Memory B cell (primary cell): ENCODE data around the gene CERCAM.

ENCODE experiments used
- ATAC-seq: fragments of 150-1000 bp; cut with Tn5 transposase; 2 replicates; pipeline ENCODE4 v1.10.0; 2021; ENCODE audit warnings: low read depth, mild to moderate bottlenecking, moderate library complexity
- DNase-seq, 2 donors: peaks; one replicate each; pipeline ENCODE4 v3.0.0; 2022; ENCODE audit warnings: low spot score in 2 of 2
- H3K27ac Mint-ChIP-seq: one replicate; pipeline ENCODE4 v1.8.0; 2022; ENCODE audit warnings: mild to moderate bottlenecking, moderate library complexity, mixed read lengths
- H3K27me3 Mint-ChIP-seq: one replicate; pipeline ENCODE4 v1.8.0; 2022; ENCODE audit warnings: mixed read lengths
- H3K36me3 Mint-ChIP-seq: one replicate; pipeline ENCODE4 v1.8.0; 2022; ENCODE audit warnings: mild to moderate bottlenecking, mixed read lengths
- H3K4me1 Mint-ChIP-seq: one replicate; pipeline ENCODE4 v1.8.0; 2022; ENCODE audit warnings: mixed read lengths
- H3K4me3 Mint-ChIP-seq: one replicate; pipeline ENCODE4 v1.8.0; 2022; ENCODE audit warnings: mild to moderate bottlenecking, moderate library complexity, mixed read lengths
- H3K9me3 Mint-ChIP-seq: one replicate; pipeline ENCODE4 v1.8.0; 2022; ENCODE audit warnings: mixed read lengths

The CERCAM gene

DNA sequence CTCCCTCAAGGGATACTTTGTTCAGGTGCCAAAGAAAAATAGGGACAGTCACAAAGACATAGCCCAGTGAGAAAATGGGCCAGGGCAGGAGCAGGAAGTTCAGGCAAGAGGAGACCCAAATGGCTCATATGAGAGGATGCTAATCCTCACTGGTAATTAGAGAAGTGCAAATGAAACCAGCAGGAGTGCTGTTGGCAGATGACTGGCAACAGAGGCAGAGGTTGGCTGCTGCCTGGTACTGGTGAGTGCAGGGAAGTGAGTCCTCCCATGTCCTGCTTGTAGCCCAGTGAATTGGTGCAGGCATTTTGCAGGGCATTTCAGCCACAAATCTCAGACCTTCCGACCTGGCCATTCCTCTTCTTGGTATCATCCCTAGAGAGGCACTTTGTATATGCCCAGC lies 58.6 kb downstream of the CERCAM start:
- no peaks in the 10 kb centered on the region for H3K4me1 Mint-ChIP-seq
- H3K4me3 Mint-ChIP-seq = no peak overlapping the region
- H3K36me3 Mint-ChIP-seq = peaks cover 32% of the 10 kb centered on the region
- no peak overlapping the region for H3K27ac Mint-ChIP-seq
- ATAC-seq (no peak), DNase-seq (no peak)
- H3K27me3 Mint-ChIP-seq = no peaks in the 10 kb centered on the region
- H3K9me3 Mint-ChIP-seq = no peaks in the 10 kb centered on the region

DNA sequence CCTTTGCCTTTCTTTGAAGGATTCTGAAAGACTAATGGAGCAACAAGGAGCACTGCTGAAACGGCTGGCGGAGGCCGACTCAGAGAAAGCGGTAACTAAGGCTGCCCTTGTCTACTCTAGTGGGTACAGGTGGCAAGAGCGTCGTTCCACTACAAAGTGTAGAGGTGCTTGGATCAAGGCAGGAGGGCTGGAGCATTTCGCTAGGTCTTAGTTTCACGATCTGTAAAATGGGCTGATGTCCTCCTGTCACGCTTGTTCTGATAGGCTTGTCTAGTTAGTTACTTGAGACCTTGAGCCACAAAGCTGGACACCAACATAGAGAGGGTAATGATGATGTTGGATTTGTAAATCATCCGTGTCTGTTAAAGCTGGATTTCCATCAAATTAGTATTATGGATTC lies 60.9 kb downstream of the CERCAM start:
- Mint-ChIP-seq H3K36me3 (peaks cover 30% of the 10 kb centered on the region), H3K4me3 (no peak overlapping the region), H3K27ac (peak overlapping the region; percentile 36), H3K4me1 (no peaks in the 10 kb centered on the region), H3K9me3 (no peaks in the 10 kb centered on the region), H3K27me3 (no peaks in the 10 kb centered on the region)
- DNase-seq (no peak), ATAC-seq (no peak)

DNA sequence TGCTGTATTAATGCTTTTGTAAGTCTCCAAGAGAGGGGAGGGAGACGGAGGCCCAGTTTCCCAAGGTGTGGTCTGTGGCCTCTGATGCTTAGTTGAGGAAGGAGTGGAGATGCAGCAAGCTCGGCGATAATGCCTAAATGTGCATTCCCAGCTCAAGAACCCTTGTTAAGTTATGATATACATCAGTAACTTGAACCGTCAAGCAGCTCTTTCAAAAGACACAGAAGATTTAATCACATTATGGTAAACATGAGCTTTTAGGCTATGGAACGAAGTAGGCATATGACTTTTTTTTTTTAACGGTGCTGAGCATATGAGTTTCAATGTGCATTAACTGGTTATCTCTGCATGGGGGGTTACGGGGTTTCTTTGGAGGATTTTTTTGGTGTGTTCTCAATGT lies 61.5 kb downstream of the CERCAM start:
- no peak overlapping the region for H3K4me3 Mint-ChIP-seq

GRCh38 chr9:128484686-128485413 lies 64.2 kb downstream of the CERCAM start:
- Mint-ChIP-seq H3K4me1 (no peaks in the 10 kb centered on the region), H3K4me3 (no peak overlapping the region), H3K9me3 (no peaks in the 10 kb centered on the region), H3K27ac (peak overlapping the region; percentile 32), H3K36me3 (peaks cover 38% of the 10 kb centered on the region), H3K27me3 (no peaks in the 10 kb centered on the region)
- ATAC-seq (no peak), DNase-seq (no peak)

More for the DNA sequence above, 61.5 kb downstream of the CERCAM start:
- H3K27me3 Mint-ChIP-seq = no peaks in the 10 kb centered on the region
- peaks cover 35% of the 10 kb centered on the region for H3K36me3 Mint-ChIP-seq
- H3K9me3 Mint-ChIP-seq = no peaks in the 10 kb centered on the region
- ATAC-seq = no peak
- no peak overlapping the region for H3K27ac Mint-ChIP-seq
- DNase-seq = no peak
- no peaks in the 10 kb centered on the region for H3K4me1 Mint-ChIP-seq

DNA sequence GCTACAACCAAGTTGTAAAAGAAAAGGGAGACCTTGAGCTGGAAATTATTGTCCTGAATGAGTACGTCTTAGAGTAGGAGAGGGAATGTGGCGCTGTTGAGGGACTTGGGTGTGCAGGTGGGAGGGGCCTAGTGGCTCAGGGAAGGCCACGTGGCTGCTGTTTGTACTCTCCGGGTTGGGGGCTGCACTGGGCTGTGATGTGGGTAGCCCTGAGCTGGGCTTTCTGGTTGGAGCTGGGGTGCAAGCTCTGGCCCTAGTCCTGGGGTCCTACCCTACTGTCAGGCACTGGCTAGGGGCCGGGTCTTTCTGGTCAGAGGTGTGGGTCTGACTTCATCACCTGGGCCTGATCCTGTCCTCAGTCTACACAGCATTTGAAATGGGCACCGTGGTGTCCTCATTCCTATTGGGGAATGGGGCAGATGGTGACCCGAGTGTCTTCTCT lies 64.8 kb downstream of the CERCAM start:
- Mint-ChIP-seq H3K27ac (no peak overlapping the region), H3K4me1 (no peaks in the 10 kb centered on the region), H3K9me3 (no peaks in the 10 kb centered on the region), H3K4me3 (no peak overlapping the region), H3K27me3 (no peaks in the 10 kb centered on the region), H3K36me3 (peaks cover 40% of the 10 kb centered on the region)
- DNase-seq (no peak), ATAC-seq (no peak)

DNA sequence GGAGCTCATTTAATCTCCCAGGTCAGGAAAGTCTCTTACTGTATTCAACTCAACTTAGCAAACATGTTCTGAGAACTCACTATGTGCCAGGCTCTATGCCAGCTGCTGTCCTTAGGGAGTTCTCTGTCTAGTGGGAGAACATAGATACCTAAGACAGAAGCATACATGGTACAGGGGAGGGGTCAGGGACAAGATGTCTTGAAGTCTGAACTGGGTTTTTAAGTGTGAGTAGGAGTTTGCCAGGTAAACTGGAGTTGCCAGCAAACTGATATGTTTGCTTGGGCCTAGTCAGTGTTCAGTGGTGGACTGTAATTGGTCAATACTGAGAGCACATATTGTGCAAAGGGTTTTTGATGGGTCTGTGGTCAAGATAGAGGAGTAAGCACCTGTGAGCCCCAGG lies 65.5 kb downstream of the CERCAM start:
- Mint-ChIP-seq H3K9me3 (no peaks in the 10 kb centered on the region), H3K4me3 (no peak overlapping the region), H3K36me3 (peaks cover 40% of the 10 kb centered on the region), H3K27me3 (no peaks in the 10 kb centered on the region), H3K27ac (no peak overlapping the region), H3K4me1 (no peaks in the 10 kb centered on the region)
- ATAC-seq (no peak), DNase-seq (no peak)
